Measurements from ENCODE around the gene TSPAN16. TPM values are rescaled to one million over a fixed set of nuclear protein-coding genes. Genes with fewer than 3 reads are reported as not detected.

TSPAN16 gene
- total and polyA plus RNA-seq, 2 of the 13 experiments (the other 11 are each of a cell fraction or from before 2014, with no cell fraction given), result not detected

GRCh38 chr19:11284515-11284914 lies 11.4 kb upstream of the TSPAN16 start:
- no TSS peak for BruUV-seq (replicated peaks)
- ATAC-seq (no peak), DNase-seq (ENCODE audit: low spot score) (no peak), FAIRE-seq (no peak)
- POLR2A ChIA-PET, result no interaction called here
- Histone ChIP-seq H3K27me3 (ENCODE audit: control insufficient read depth in 1 of 2, insufficient read depth in 2 of 2, low read length in 2 of 2) (no peaks in the 10 kb centered on the region; a peak in 2 of 5 replicates), H3K4me2 (ENCODE audit: low read depth, low read length) (no peak overlapping the region), H3K9ac (ENCODE audit: insufficient read depth, low read depth, low read length) (no peak overlapping the region), H3K27ac (ENCODE audit: extremely low read length, insufficient read depth, low read length) (no peak overlapping the region), H2AFZ (ENCODE audit: low read length) (no peak overlapping the region), H3K36me3 (replicated peaks in 1 of 2; ENCODE audit: control insufficient read depth in 1 of 2, insufficient read depth in 2 of 2, low read length in 2 of 2) (no peaks in the 10 kb centered on the region), H4K20me1 (ENCODE audit: insufficient read depth, low read length) (no peaks in the 10 kb centered on the region), H3K79me2 (ENCODE audit: insufficient read depth, low read length) (no peaks in the 10 kb centered on the region), H3K9me3 (ENCODE audit: low read length) (no peaks in the 10 kb centered on the region), H3K4me3 (replicated peaks in 1 of 3; ENCODE audit: insufficient read depth in 1 of 3, low read depth in 2 of 3, low read length in 3 of 3) (no peak overlapping the region), H3K4me1 (ENCODE audit: insufficient read depth, low read length) (peaks cover 16% of the 10 kb centered on the region)
- TF ChIP-seq, protein P1, sequence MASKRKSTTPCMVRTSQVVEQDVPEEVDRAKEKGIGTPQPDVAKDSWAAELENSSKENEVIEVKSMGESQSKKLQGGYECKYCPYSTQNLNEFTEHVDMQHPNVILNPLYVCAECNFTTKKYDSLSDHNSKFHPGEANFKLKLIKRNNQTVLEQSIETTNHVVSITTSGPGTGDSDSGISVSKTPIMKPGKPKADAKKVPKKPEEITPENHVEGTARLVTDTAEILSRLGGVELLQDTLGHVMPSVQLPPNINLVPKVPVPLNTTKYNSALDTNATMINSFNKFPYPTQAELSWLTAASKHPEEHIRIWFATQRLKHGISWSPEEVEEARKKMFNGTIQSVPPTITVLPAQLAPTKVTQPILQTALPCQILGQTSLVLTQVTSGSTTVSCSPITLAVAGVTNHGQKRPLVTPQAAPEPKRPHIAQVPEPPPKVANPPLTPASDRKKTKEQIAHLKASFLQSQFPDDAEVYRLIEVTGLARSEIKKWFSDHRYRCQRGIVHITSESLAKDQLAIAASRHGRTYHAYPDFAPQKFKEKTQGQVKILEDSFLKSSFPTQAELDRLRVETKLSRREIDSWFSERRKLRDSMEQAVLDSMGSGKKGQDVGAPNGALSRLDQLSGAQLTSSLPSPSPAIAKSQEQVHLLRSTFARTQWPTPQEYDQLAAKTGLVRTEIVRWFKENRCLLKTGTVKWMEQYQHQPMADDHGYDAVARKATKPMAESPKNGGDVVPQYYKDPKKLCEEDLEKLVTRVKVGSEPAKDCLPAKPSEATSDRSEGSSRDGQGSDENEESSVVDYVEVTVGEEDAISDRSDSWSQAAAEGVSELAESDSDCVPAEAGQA (IDR thresholded peaks at IDR 0.05; ENCODE audit: low read depth), result no peak
- TF ChIP-seq, protein P1 (CRISPR knock-in tag; IDR thresholded peaks at IDR 0.05; ENCODE audit: borderline replicate concordance), result no peak
- TF ChIP-seq PHF8 (CRISPR knock-in tag; IDR thresholded peaks at IDR 0.05), result no peak
- peak; percentile 12; the same call in 1 of the 2 replicates for TF ChIP-seq ZBTB33 (CRISPR knock-in tag; IDR thresholded peaks at IDR 0.05)
- CTCF ChIA-PET (ENCODE audit: low intra/inter-chr PET ratio, low total read pairs), result no interaction called here
- in situ Hi-C loops (cut with HindIII; ENCODE audit: extremely low pct_ligation_motif_present, low pct_unique_long_range_greater_than_20kb) (loop anchor here (10.0 kb wide), 1 partner anchor 170 kb away; no protein-coding TSS in a partner anchor), intact Hi-C loops (cut with micrococcal nuclease; ENCODE audit: unreplicated experiment) (no loop called here)
- WGBS (ENCODE audit: low lambda C conversion rate), result 52% methylated on average over 6 of the region's 6 CpGs
